Panc1 (cell line): ENCODE data around the gene TRPV5.

ENCODE experiments used
- POLR2AphosphoS5 ChIP-seq: IDR thresholded peaks from 2 replicates; pipeline ENCODE4 v1.6.1; 2012; ENCODE audit warnings: mild to moderate bottlenecking, low read depth, low read length, moderate library complexity
- SIN3A ChIP-seq: IDR thresholded peaks from 2 replicates; pipeline ENCODE4 v1.6.1; 2012; ENCODE audit warnings: low read depth, mild to moderate bottlenecking, low read length, moderate library complexity, borderline replicate concordance; ENCODE audit not compliant: insufficient read depth
- TF ChIP-seq, protein P1 (sequence below): fragments of 450-650 bp; IDR thresholded peaks from 2 replicates; pipeline ENCODE4 v1.5.1; 2017; ENCODE audit warnings: mild to moderate bottlenecking
- TF ChIP-seq, protein P2 (sequence below), 2 experiments: IDR thresholded peaks; 2 replicates each; pipeline ENCODE4 v1.6.1; 2011 to 2012; ENCODE audit warnings: low read depth in 2 of 2, control low read depth in 1 of 2, low read length in 1 of 2, mild to moderate bottlenecking in 1 of 2, moderate library complexity in 1 of 2; ENCODE audit not compliant: insufficient read depth in 1 of 2

DNA sequence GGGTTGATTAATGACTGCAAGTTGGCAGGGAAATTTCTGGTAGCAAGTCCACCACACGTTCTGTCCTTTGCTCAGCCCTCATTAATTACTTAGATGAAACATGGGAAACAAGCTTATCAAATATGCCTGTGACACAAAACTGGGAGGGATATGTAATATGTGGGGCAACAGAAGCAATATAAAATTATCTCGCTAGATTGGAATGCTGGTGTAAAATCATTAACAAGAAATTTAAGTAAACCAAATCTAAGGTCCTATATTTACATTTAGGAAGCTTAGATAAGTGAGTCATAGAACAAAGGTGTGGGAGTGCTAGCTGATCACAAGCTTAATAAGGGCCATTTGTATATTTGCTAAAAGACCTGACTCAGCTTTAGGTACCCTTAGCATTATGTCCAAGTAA, 23.5 kb downstream of the TRPV5 start:
- TF ChIP-seq, protein P1, sequence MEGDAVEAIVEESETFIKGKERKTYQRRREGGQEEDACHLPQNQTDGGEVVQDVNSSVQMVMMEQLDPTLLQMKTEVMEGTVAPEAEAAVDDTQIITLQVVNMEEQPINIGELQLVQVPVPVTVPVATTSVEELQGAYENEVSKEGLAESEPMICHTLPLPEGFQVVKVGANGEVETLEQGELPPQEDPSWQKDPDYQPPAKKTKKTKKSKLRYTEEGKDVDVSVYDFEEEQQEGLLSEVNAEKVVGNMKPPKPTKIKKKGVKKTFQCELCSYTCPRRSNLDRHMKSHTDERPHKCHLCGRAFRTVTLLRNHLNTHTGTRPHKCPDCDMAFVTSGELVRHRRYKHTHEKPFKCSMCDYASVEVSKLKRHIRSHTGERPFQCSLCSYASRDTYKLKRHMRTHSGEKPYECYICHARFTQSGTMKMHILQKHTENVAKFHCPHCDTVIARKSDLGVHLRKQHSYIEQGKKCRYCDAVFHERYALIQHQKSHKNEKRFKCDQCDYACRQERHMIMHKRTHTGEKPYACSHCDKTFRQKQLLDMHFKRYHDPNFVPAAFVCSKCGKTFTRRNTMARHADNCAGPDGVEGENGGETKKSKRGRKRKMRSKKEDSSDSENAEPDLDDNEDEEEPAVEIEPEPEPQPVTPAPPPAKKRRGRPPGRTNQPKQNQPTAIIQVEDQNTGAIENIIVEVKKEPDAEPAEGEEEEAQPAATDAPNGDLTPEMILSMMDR = no peak
- TF ChIP-seq POLR2AphosphoS5 (no peak), SIN3A (no peak)
- TF ChIP-seq, protein P2, sequence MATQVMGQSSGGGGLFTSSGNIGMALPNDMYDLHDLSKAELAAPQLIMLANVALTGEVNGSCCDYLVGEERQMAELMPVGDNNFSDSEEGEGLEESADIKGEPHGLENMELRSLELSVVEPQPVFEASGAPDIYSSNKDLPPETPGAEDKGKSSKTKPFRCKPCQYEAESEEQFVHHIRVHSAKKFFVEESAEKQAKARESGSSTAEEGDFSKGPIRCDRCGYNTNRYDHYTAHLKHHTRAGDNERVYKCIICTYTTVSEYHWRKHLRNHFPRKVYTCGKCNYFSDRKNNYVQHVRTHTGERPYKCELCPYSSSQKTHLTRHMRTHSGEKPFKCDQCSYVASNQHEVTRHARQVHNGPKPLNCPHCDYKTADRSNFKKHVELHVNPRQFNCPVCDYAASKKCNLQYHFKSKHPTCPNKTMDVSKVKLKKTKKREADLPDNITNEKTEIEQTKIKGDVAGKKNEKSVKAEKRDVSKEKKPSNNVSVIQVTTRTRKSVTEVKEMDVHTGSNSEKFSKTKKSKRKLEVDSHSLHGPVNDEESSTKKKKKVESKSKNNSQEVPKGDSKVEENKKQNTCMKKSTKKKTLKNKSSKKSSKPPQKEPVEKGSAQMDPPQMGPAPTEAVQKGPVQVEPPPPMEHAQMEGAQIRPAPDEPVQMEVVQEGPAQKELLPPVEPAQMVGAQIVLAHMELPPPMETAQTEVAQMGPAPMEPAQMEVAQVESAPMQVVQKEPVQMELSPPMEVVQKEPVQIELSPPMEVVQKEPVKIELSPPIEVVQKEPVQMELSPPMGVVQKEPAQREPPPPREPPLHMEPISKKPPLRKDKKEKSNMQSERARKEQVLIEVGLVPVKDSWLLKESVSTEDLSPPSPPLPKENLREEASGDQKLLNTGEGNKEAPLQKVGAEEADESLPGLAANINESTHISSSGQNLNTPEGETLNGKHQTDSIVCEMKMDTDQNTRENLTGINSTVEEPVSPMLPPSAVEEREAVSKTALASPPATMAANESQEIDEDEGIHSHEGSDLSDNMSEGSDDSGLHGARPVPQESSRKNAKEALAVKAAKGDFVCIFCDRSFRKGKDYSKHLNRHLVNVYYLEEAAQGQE (IDR thresholded peaks at IDR 0.05; ENCODE audit: insufficient read depth in 1 of 2, low read depth in 2 of 2, low read length in 1 of 2) = no peak
